GM15510 (cell line): ENCODE data around the gene CCT8.

Source experiments
- POLR2A ChIP-seq: IDR thresholded peaks from 3 replicates; pipeline ENCODE4 v1.6.1; 2011; ENCODE audit warnings: borderline replicate concordance; ENCODE audit not compliant: insufficient read length; ENCODE audit errors: extremely low read depth

Gene CCT8

DNA sequence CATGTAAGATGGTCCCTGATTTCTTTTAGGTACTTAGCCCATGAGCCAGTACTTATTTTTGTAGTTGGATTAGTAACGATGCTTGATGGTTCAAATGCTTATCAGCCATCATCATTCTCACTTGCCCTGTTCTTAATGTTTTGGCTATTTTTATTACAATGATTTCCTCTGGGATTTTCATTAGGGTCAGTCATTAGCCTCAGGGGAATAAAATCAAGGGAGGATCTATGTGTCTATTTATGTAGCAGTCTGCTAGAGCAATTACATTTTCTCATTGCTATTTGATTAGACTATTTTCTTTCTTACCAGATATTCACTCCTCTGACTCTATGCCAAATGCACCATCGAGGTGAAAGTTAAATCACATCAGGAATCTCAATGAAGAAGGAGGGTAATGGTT, 10.9 kb upstream of the CCT8 start:
- TF ChIP-seq POLR2A: no peak

DNA sequence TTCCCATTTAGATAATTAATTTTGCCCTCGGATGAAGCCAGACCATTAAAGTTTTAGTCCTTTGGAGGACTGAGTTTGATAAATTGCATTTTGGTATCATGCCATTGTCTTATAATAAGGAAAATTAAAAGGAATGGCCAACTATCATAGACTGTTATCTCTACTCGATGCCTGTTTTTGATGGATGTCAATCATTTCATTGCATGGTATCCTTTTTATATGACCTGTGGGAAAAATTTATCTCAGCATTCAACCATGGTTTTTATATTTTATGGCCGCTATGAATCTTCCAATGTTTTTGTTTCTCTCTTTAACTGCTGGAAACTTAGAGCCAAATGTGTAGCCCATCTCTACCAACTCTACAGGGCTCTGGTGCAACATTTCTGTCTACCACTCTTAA, 9.9 kb upstream of the CCT8 start:
- no peak for TF ChIP-seq POLR2A

DNA sequence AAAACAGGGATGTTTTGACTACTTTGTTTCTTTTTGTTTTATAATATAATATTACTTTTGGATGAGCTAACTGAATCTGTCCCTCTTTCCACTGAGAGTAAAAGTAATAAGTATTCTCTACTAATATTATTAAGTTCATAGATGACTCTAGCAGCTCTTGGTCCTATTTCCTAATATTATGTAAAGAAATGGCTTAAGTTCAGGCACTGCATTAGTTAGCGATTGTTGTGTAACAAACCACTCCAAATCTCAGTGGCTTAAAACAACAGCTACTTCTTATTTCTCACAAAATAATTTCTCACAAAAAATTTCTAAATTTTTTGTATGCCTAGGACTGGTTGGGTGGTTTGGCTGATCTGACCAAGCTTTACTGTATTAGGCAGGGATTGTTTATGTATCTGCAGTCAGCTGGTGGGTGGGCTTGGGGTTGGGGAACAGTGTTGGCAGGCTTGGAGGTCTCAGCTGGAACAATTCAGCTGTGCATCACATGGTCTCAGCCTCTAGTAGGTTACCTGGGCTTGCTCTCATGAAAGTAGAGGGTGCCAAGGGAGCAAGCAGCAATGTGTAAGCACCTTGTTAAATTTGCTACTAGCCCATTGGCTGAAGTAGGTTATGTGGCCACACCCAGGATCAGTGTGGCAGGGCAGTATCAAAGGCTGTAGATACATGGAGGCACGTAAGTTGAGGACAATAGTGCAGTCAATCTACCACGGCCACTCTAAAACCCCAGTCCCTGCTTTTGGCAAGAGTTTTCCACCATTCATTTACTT, 8.8 kb upstream of the CCT8 start:
- no peak for TF ChIP-seq POLR2A

DNA sequence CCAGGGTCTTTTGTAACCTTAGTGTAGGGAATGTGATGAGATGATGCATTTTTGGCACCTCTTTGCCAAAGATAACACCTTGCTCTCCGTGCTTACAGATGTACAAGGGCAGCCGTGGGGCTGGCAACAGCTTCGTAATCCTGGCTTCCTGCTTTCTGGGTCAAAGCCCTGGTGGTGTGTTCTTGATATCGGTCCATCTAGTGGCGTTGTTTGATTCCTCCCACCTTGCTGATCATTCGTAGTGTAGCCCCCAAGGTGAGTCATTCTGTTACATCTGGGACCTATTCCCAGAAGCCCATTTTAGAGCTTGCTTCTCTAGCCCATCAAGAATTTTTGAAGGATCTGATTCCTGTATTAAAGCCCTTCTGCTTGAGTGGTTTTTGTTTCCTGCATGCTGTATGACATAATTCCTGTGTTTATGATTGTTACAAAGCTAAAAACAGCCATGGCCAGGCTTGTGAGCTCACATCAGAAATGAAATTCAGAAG, 7.0 kb upstream of the CCT8 start:
- TF ChIP-seq POLR2A: no peak

DNA sequence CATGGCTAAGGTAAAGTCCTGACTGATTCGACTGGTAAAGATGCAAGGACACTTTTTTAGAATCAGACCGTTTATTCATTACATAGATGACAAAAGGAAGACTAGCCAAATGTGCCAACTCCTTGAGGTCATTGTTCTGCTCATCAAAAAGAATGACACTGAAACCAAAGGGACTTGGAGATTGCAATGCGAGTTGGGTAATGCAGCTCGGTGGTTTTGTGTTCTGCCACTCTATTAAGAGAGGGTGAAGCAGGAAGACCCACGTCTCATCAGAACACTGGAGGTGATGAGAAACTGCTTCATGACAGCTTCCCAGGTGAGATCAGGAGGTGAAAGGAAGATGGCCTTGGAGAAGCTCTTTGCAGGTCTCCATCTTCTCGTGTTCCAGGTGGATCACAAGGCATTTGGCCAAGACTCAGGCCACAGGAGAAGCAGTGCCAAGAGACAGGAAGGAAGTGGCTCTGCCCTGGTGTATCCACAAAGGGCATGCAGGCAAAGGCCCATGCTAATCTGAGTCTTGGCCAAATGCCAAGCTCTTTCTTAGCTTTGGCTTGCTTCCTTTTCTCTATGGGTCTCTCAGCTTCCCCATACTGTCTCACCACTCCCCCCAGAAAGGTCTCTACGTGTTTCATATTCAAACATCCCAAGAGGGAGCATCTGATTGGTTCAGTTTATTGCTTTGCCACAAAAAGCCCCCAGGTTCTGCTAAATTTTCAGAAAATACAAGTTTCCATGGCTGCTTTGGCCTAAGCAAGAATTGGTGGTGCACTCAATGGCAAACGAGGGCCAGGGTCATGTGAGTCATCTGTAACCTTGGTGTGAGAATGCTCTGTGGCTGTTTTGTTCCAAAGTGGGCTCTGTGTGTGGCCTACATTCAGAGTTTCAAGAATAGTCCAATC, 5.7 kb upstream of the CCT8 start:
- no peak for TF ChIP-seq POLR2A

DNA sequence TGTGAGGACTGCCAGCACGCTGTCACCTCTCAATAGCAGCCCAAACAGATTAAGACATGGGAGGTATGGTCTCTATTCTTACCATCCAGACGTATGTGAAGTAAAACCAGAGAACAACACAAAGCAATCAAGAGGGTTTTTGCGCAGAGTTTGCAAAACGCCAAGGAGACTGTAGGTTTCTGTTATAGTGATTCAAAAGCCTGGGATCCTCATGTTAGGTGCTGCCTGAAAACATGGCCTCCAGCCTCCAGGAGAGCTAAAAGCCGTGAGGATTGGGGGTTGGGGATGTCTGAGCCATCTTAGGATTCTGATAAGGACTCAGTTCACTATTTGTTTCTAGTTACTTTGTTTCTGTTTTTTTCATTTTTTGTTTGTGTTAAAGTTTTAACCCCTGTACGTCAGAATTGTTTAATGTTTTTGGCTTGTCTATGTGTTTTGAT, 4.2 kb upstream of the CCT8 start:
- TF ChIP-seq POLR2A: no peak

DNA sequence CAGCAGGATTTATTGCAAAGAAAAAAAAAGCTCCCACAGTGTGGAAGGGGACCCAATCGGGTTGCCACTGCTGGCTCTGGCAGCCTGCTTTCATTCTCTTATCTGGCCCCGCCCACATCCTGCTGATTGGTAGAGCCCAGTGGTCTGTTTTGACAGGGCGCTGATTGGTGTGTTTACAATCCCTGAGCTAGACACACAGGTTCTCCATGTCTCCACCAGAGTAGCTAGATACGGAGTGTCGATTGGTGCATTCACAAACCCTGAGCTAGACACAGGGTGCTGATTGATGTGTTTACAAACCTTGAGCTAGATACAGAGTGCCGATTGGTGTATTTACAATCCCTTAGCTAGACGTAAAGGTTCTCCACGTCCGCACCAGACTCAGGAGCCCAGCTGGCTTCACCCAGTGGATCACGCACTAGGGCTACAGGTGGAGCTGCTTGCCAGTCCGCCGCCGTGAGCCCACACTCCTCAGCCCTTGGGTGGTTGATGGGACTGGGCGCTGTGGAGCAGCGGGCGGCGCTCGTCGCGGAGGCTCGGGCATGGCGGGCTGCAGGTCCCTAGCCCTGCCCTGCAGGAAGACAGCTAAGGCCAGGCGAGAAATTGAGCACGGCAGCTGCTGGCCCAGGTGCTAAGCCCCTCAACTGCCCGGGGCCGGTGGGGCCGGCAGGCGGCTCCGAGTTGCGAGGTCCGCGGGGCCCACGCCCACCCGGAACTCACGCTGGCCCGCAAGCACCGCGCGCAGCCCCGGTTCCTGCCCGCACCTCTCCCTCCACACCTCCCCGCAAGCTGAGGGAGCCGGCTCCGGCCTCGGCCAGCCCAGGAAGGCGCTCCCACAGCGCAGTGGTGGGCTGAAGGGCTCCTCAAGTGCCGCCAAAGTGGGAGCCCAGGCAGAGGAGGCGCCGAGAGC, 3.5 kb upstream of the CCT8 start:
- TF ChIP-seq POLR2A: peak; percentile 38

DNA sequence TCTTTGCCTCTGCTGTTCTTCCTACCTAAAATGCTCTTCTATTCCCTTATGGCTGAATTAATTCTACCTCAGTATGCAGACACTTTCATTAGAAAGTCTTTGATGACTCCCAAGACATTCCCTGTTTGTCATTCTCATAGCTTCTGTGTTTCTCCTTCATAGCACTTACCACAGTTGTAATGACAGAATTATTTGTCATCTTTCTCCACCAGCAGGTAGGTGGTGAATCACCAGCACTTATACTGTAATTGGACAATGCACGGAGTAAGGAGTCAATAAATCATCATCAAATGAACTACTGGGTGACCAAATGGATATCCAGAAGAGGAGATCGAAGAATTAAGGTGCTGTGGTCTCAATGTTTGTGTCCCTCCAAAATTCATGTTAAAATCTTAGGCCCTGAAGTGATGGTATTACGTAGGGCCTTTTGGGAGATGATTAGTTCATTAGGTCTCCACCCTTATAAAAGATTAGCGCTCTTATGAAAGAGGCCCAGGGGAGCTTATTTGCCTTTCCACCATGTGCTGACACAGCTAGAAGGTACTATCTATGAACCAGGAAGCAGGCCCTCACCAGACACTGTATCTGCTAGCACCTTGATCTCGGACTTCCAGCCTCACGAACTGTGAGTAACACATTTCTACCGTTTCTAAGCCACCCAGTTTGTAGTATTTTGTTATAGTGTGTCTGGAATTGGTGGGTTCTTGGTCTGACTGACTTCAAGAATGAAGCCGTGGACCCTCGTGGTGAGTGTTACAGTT, 2.4 kb upstream of the CCT8 start:
- no peak for TF ChIP-seq POLR2A

DNA sequence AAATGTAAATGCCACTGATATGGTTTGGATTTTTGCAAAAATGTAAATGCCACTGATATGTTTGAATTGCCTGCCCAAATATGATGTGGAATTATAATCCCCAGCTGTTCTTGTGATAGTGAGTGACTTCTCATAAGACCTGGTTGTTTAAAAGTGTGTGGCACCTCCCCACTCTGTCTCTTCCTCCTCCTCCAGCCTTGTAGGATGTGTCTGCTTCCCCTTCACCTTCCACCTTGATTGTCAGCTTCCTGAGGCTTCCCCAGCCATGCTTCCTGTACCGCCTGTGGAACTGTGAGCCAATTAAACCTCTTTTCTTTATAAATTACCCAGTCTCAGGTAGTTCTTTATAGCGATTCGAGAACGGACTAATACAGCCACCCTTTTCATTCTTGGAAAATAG, 1.3 kb upstream of the CCT8 start:
- no peak for TF ChIP-seq POLR2A

DNA sequence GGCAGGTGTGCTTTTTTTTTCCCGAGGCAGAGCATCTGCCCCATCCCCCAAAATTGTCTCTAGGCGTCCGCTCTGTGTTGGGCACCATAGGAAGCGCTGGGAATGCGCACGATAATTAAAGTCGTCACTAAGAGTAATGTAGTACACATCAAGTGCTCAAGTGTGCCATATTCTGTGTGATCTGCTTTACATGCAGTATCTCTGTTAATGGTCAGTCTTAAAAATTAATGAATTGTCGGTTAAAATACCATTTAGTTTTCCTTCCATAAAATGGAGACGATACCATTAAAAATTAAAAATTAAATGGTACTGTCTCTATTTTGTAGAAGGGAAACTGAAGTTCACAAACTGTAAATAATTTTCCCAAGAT, 544 bp upstream of the CCT8 start:
- TF ChIP-seq POLR2A: no peak

DNA sequence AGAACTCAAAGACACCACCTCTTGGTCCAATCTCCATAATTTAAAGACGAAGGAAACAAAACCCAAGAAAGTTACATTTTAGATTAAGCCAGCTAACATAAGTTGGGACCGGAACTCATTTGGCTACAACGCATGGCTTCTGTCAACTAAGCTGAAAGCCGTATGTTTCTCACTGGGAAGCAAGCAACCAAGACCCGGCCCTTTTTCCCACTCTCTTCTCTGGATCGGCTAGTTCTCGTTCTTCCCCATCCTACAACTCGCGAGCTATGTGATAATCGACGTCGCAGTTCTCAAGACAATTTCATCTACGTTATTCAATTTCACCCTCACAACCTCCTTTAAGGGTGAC, 601 bp downstream of the CCT8 start:
- TF ChIP-seq POLR2A: no peak

DNA sequence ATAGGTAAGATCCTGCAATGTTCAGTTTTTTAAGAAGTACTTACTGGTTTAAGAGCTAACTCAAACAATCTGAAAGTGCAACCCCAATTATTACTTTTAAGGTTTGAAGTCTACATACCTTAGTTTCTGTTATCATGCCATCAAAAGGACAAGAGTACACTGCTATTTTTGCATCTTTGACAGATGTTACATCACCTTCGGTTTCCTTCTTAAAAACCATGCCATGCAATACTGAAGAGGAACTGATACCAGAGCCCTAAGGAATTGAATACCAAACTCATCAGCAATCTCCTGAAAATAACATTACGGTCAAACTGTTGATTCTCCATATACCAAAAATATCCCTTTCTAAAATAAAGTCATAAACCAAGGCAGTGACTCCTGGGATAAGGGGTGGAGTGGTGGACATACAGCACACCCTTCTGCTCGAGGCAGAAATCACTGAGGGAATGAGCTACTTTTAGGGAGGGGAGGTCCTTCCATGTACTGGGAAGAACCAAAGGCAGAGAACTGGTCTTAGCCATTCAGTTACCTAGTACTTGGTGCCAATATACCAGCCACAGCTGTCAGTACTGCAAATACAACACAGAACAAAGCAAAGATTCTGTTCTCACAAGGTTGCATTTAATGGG, 8.5 kb downstream of the CCT8 start:
- TF ChIP-seq POLR2A: no peak

DNA sequence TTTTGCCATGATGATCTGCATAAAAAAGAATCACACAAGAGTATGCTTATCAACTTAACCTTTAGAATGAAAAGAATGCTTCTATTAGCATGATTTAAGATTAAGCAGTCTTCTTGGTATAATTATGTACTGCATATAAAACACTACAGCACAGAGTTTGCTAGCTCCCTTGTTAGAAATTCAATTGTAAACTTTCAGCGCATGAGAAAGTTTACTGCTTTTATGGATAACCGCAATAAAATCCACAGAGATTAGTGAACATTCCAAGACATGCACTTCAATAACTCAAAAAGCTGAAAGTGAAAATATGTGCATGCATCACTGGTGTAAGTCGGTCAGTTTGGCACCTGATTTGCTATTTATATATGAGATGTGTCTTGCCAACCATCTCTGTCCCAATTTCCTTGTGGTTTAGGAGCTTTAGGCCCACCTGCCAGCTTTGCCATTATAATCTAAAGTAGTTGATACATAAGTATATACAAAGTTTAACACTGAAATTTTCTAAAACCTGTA, 16.9 kb downstream of the CCT8 start:
- no peak for TF ChIP-seq POLR2A
